Vagina (tissue), 2 donors: ENCODE results near the gene STAB2. TPM values are rescaled to one million over a fixed set of nuclear protein-coding genes. Genes with fewer than 3 reads are reported as not detected.
A peak's percentile ranks its signal among the peaks of the same experiment; 100 is the strongest.
"Not testable (repeated sequence)": the region's sequence is repeated elsewhere in the genome, so short reads cannot be mapped to it uniquely, and the experiment has no call there.

ENCODE experiments used
- DNase-seq, 2 donors: peaks; one replicate each; pipeline ENCODE4 v3.0.0-alpha.2; 2017; ENCODE audit errors: extremely low spot score in 2 of 2
- H3K27ac ChIP-seq: fragments of 200-600 bp; sonication (generic); one replicate; pipeline ENCODE4 v1.5.1; 2019
- H3K27me3 ChIP-seq: fragments of 200-600 bp; sonication (generic); one replicate; pipeline ENCODE4 v1.5.1; 2019
- H3K36me3 ChIP-seq, 2 donors: fragments of 200-600 bp; sonication (generic); one replicate each; pipeline ENCODE4 v1.5.1; 2017 to 2019
- H3K4me1 ChIP-seq: fragments of 200-600 bp; sonication (generic); one replicate; pipeline ENCODE4 v1.5.1; 2019
- H3K4me3 ChIP-seq, 2 donors: fragments of 200-600 bp; sonication (generic); 1 replicate in 1 of 2; 2 replicates in 1 of 2; pipeline ENCODE4 v1.5.1; 2016 to 2019
- H3K9me3 ChIP-seq: fragments of 200-600 bp; sonication (generic); one replicate; pipeline ENCODE4 v1.5.1; 2019
- POLR2A ChIP-seq, 2 donors: fragments of 450-650 bp; IDR thresholded peaks; one replicate each; pipeline ENCODE4 v1.6.1; 2017; ENCODE audit warnings: antibody characterized with exemption in 2 of 2, mild to moderate bottlenecking in 2 of 2, moderate library complexity in 2 of 2
- POLR2AphosphoS5 ChIP-seq, 2 donors: sonication (generic); formaldehyde crosslinking; IDR thresholded peaks; one replicate each; pipeline ENCODE4 v1.9.0; 2017; ENCODE audit warnings: antibody characterized with exemption in 2 of 2, mild to moderate bottlenecking in 2 of 2, low read depth in 1 of 2; ENCODE audit not compliant: insufficient read depth in 1 of 2
- intact Hi-C: fragments of 100-400 bp; cut with DNase I; formaldehyde crosslinking; loops from one replicate; pipeline ENCODE4 v1.15.1; 2023
- total RNA-seq: library from RNA; depleted of rRNA; stranded (reverse); fragments of >200 nt; gene quantifications from one replicate; pipeline ENCODE4 v1.2.3, GENCODE V29; 2016
- TF ChIP-seq, protein P1 (sequence below), 3 experiments: fragments of 450-650 bp in 2 of 3; fragments of 200-600 bp in 1 of 3; sonication (generic) in 1 of 3; IDR thresholded peaks; one replicate each; pipeline ENCODE4 v1.5.1; 2017 to 2019; ENCODE audit warnings: antibody characterized with exemption in 3 of 3, mild to moderate bottlenecking in 2 of 3, moderate library complexity in 2 of 3

The STAB2 gene
- total RNA-seq, 1 donor from 2014 or later = 0.25 TPM

DNA sequence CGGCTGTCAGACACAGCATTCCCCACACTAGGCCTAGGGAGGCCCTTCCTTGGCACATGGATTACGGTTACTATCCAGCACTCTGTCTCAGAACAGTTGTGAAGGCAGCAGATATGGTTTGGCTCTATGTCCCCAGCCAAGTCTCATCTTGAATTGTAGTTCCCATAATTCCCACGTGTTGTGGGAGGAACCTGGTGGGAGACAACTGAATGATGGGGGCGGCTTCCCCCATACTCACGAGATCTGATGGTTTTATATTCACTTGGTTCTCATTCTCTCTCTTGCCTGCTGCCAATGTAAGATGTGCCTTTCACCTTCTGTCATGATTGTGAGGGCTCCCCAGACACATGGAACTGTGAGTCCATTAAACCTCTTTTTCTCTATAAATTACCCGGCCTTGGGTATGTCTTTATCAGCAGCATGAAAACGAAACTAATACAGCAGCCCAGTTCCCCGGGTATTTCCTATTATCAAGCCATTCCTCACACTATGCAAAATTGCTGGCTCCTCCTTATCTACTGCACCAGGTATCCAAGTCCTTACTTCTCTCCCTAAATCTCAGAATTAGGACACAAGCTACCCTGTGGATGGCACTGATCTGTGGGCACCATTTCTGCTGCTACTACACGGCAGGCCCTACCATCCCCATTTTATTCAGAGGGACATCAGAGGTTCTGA, 220.6 kb downstream of the STAB2 start:
- Histone ChIP-seq H3K9me3 (no peaks in the 10 kb centered on the region), H3K4me3 (no peak overlapping the region), H3K4me1 (peaks cover 38% of the 10 kb centered on the region), H3K27ac (no peak overlapping the region), H3K36me3 (peaks cover 0 to 6% of the 10 kb centered on the region in 2 donors), H3K27me3 (no peaks in the 10 kb centered on the region)
- TF ChIP-seq POLR2A (IDR thresholded peaks at IDR 0.05) = no peak
- TF ChIP-seq POLR2AphosphoS5 (IDR thresholded peaks at IDR 0.05; ENCODE audit: insufficient read depth in 1 of 2, low read depth in 1 of 2) = no peak
- TF ChIP-seq, protein P1, sequence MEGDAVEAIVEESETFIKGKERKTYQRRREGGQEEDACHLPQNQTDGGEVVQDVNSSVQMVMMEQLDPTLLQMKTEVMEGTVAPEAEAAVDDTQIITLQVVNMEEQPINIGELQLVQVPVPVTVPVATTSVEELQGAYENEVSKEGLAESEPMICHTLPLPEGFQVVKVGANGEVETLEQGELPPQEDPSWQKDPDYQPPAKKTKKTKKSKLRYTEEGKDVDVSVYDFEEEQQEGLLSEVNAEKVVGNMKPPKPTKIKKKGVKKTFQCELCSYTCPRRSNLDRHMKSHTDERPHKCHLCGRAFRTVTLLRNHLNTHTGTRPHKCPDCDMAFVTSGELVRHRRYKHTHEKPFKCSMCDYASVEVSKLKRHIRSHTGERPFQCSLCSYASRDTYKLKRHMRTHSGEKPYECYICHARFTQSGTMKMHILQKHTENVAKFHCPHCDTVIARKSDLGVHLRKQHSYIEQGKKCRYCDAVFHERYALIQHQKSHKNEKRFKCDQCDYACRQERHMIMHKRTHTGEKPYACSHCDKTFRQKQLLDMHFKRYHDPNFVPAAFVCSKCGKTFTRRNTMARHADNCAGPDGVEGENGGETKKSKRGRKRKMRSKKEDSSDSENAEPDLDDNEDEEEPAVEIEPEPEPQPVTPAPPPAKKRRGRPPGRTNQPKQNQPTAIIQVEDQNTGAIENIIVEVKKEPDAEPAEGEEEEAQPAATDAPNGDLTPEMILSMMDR (IDR thresholded peaks at IDR 0.05) = no peak
- peak in 1 of 2 donors; percentile 62 for DNase-seq
- intact Hi-C loops = no loop called here

DNA sequence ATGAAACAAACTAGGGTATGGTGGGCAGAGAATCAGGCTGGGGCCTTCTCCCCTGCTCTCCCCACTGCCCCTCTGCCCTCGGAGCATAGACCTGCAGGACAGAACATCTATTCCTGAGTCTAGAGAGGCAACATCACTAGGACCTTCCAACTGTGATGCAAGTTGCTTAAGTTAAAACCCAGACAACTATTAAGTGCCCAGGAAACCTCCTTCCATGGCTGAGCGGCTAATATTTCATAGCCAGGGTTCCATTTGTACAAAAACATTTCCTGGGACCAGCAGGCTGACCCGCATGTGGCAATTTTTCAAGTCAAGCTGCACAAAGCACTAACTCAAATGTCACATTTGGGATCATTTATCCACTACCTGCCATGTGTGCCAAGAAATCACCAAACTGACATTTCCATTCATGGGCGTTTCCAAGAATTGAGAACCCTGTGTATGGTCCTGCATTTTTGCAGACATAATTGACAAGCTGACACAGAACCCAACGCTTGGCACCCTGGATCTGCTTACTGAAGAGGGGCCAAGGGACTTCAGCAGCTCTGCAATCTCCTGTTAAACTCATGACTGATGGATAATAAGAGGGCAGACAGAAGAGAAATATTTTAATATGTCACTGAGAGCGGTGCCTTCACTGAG, 221.3 kb downstream of the STAB2 start:
- Histone ChIP-seq H3K4me1 (peaks cover 38% of the 10 kb centered on the region), H3K27ac (no peak overlapping the region), H3K9me3 (no peaks in the 10 kb centered on the region), H3K4me3 (no peak overlapping the region), H3K36me3 (peaks cover 0 to 8% of the 10 kb centered on the region in 2 donors), H3K27me3 (no peaks in the 10 kb centered on the region)
- no peak for TF ChIP-seq POLR2A (IDR thresholded peaks at IDR 0.05)
- TF ChIP-seq, protein P1 (IDR thresholded peaks at IDR 0.05) = no peak
- no peak for TF ChIP-seq POLR2AphosphoS5 (IDR thresholded peaks at IDR 0.05; ENCODE audit: insufficient read depth in 1 of 2, low read depth in 1 of 2)
- intact Hi-C loops = no loop called here
- peak in 1 of 2 donors; percentile 47 for DNase-seq

DNA sequence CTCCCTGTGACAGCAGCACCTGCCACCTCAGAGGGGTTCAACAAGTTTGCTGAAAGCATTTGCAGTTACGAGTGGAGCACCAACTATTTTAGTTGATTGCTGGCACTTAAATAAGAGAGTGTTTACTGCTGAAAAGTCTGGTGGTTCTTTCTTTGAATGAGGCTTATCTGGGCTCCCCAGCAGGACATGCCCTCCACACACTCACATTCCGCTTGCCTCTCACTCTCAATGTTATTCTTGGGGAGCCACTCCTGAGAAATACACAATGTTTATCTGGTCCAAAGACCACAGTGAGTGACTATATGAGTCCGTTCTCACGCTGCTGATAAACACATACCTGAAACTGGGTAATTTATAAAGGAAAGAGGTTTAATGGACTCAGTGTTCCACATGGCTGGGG, 222.1 kb downstream of the STAB2 start:
- intact Hi-C loops = no loop called here
- Histone ChIP-seq H3K4me1 (peaks cover 38% of the 10 kb centered on the region), H3K36me3 (peaks cover 0 to 8% of the 10 kb centered on the region in 2 donors), H3K4me3 (no peak overlapping the region), H3K9me3 (no peaks in the 10 kb centered on the region), H3K27ac (no peak overlapping the region), H3K27me3 (no peaks in the 10 kb centered on the region)
- DNase-seq = no peak
- TF ChIP-seq POLR2A (IDR thresholded peaks at IDR 0.05) (no peak), POLR2AphosphoS5 (IDR thresholded peaks at IDR 0.05; ENCODE audit: insufficient read depth in 1 of 2, low read depth in 1 of 2) (no peak)
- TF ChIP-seq, protein P1 (IDR thresholded peaks at IDR 0.05) = no peak

DNA sequence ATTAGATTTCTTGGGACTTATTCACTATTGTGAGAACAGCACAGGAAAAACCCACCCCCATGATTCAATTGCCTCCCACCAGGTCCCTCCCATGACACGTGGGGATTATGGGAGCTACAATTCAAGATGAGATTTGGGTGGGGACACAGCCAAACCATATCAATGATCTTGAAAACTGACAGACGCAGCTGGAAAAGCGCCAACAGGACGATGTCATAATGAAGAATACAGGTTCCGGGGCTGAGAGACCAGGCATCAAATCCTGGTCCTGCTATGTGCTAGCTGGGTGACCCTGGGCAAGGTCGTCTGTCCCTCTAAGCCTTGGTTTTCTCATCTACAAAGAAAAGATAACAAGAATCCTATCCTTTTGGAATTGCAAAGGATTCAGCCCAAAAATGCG, 222.6 kb downstream of the STAB2 start:
- H3K36me3 ChIP-seq, H3K27me3 ChIP-seq, H3K4me3 ChIP-seq, H3K9me3 ChIP-seq, DNase-seq, intact Hi-C loops, H3K27ac ChIP-seq: not testable (repeated sequence)
- H3K4me1 ChIP-seq = peaks cover 38% of the 10 kb centered on the region

DNA sequence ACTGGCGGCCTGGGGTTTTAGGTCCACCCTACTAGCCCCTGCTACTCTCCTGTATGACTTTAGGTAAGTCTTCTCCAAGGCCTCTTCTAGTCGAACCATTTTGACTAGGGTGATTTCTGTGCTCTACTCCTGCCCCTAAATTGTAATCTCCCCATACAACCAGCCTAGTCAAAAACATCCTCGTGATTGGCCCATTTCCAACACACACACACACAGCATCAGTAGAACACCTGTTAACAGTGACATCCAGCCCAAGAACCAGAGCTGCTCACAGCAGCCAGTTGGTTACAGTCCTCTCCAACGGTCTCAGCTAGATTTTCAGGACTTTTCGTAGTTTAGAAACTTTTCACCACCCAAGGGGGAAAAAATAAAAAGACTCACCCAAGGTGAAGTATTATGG, 223.0 kb downstream of the STAB2 start:
- no peak overlapping the region for H3K27ac ChIP-seq
- no peaks in the 10 kb centered on the region for H3K27me3 ChIP-seq
- intact Hi-C loops = no loop called here
- no peaks in the 10 kb centered on the region for H3K9me3 ChIP-seq
- no peak for DNase-seq
- H3K36me3 ChIP-seq = peaks cover 0 to 8% of the 10 kb centered on the region in 2 donors
- TF ChIP-seq POLR2AphosphoS5 (IDR thresholded peaks at IDR 0.05; ENCODE audit: insufficient read depth in 1 of 2, low read depth in 1 of 2) (no peak), POLR2A (IDR thresholded peaks at IDR 0.05) (no peak)
- TF ChIP-seq, protein P1 (IDR thresholded peaks at IDR 0.05) = no peak
- no peak overlapping the region for H3K4me3 ChIP-seq
- H3K4me1 ChIP-seq = peaks cover 36% of the 10 kb centered on the region
